ENCODE measurements around the gene PTPN11.

Gene PTPN11

DNA sequence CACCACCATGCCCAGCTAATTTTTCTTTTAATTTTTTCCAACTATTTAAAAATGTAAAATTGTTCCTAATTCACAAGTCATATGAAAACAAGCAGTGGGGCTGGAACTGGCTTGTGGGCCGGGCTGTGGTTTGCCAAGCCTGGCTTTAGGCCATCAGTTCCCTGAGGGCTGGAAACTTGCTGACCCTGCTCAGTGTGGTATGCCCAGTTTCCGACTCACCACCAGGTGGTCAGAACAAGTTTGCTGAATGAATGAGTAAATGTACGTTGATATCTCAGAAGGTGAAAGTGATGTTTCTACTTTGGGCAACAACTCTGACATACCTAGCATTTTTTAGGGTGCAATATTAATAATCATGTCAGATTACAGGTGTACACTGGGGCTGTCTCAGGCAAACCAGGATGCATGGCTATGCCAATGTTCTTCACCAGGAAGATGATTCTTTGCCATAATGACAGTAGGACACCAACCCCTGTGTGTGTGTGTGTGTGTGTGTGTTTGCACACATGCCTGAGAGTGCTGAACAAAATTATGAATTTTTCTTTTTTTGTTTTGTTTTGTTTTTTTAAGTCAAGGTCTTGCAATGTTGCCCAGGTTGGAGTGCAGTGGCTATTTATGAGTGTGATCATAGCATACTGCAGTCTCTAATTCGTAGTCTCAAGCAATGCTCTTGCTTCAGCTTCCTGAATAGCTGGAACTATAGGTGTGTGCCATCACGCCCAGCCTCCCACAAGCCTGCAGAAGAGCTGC lies 106.1 kb downstream of the PTPN11 start:
- no peak for DNase-seq (ENCODE audit: extremely low read depth, insufficient read length)
- H3K36me3 ChIP-seq (ENCODE audit: control insufficient read depth, insufficient read depth, low read length) = no peaks in the 10 kb centered on the region
- TF ChIP-seq CTCF (IDR thresholded peaks at IDR 0.05; ENCODE audit: insufficient read depth, low read length, poor library complexity, severe bottlenecking) = no peak
- no peaks in the 10 kb centered on the region for H3K27me3 ChIP-seq (replicated peaks; ENCODE audit: control insufficient read depth, insufficient read depth, low read length)
- H3K4me3 ChIP-seq (replicated peaks; ENCODE audit: low read depth, low read length) = no peak overlapping the region

GRCh38 chr12:112525426-112525809 lies 106.7 kb downstream of the PTPN11 start:
- no peak for DNase-seq (ENCODE audit: extremely low read depth, insufficient read length)
- Histone ChIP-seq H3K36me3 (ENCODE audit: control insufficient read depth, insufficient read depth, low read length) (no peaks in the 10 kb centered on the region), H3K4me3 (replicated peaks; ENCODE audit: low read depth, low read length) (no peak overlapping the region), H3K27me3 (replicated peaks; ENCODE audit: control insufficient read depth, insufficient read depth, low read length) (no peaks in the 10 kb centered on the region)
- no peak for TF ChIP-seq CTCF (IDR thresholded peaks at IDR 0.05; ENCODE audit: insufficient read depth, low read length, poor library complexity, severe bottlenecking)

DNA sequence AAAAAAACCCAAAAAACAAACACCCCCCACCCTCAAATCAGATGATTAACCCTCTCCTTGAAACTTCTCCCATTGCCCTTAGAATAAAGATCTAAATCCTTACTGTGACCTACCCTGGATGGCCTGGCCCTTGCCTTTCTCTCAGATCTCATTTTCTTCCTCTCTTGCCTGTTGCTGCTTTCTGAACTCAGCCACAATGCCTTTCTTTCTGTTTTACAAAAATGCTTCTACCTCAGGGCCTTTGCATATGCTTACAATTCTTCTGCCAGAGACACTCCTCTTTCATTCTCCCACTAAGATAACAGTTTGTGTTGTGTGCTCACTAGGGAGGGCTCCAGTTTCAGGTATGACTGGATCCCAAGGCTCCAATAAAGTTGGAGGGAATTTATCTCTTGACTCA lies 108.3 kb downstream of the PTPN11 start:
- Histone ChIP-seq H3K27me3 (replicated peaks; ENCODE audit: control insufficient read depth, insufficient read depth, low read length) (no peaks in the 10 kb centered on the region), H3K4me3 (replicated peaks; ENCODE audit: low read depth, low read length) (no peak overlapping the region), H3K36me3 (ENCODE audit: control insufficient read depth, insufficient read depth, low read length) (no peaks in the 10 kb centered on the region)
- no peak for DNase-seq (ENCODE audit: extremely low read depth, insufficient read length)
- no peak for TF ChIP-seq CTCF (IDR thresholded peaks at IDR 0.05; ENCODE audit: insufficient read depth, low read length, poor library complexity, severe bottlenecking)

GRCh38 chr12:112527501-112527900 lies 108.8 kb downstream of the PTPN11 start:
- no peak for DNase-seq (ENCODE audit: extremely low read depth, insufficient read length)
- Histone ChIP-seq H3K27me3 (replicated peaks; ENCODE audit: control insufficient read depth, insufficient read depth, low read length) (no peaks in the 10 kb centered on the region), H3K4me3 (replicated peaks; ENCODE audit: low read depth, low read length) (no peak overlapping the region), H3K36me3 (ENCODE audit: control insufficient read depth, insufficient read depth, low read length) (no peaks in the 10 kb centered on the region)
- no peak for TF ChIP-seq CTCF (IDR thresholded peaks at IDR 0.05; ENCODE audit: insufficient read depth, low read length, poor library complexity, severe bottlenecking)

GRCh38 chr12:112528521-112528920 lies 109.8 kb downstream of the PTPN11 start:
- Histone ChIP-seq H3K4me3 (replicated peaks; ENCODE audit: low read depth, low read length) (no peak overlapping the region), H3K36me3 (ENCODE audit: control insufficient read depth, insufficient read depth, low read length) (no peaks in the 10 kb centered on the region), H3K27me3 (replicated peaks; ENCODE audit: control insufficient read depth, insufficient read depth, low read length) (no peaks in the 10 kb centered on the region)
- DNase-seq (ENCODE audit: extremely low read depth, insufficient read length) = no peak
- TF ChIP-seq CTCF (IDR thresholded peaks at IDR 0.05; ENCODE audit: insufficient read depth, low read length, poor library complexity, severe bottlenecking) = no peak

- H3K27me3 ChIP-seq (replicated peaks; ENCODE audit: control insufficient read depth, insufficient read depth, low read length) = no peaks in the 10 kb centered on the region; the same call in 1 of the 2 replicates
- H3K36me3 ChIP-seq (ENCODE audit: control insufficient read depth, insufficient read depth, low read length) = no peaks in the 10 kb centered on the region
- H3K4me3 ChIP-seq (replicated peaks; ENCODE audit: low read depth, low read length) = no peak overlapping the region
- TF ChIP-seq CTCF (IDR thresholded peaks at IDR 0.05; ENCODE audit: insufficient read depth, low read length, poor library complexity, severe bottlenecking) = no peak
- no peak for DNase-seq (ENCODE audit: extremely low read depth, insufficient read length)
Observed at GRCh38 chr12:112530941-112531340, 112.2 kb downstream of the PTPN11 start.
